Upper lobe of left lung (tissue), 4 donors: Measurements from ENCODE around the gene CDH11.

ENCODE experiments used
- CTCF ChIP-seq, 6 experiments: fragments of 450-650 bp in 4 of 6; fragments of 200-600 bp in 2 of 6; sonication (generic) in 2 of 6; IDR thresholded peaks; one replicate each; pipeline ENCODE4 v1.5.1; 2016 to 2019; ENCODE audit warnings: antibody characterized with exemption in 6 of 6
- EP300 ChIP-seq, 4 donors: sonication (generic); formaldehyde crosslinking; IDR thresholded peaks; one replicate each; pipeline ENCODE4 v1.5.1; 2017; ENCODE audit warnings: antibody characterized with exemption in 4 of 4, control low read depth in 2 of 4
- POLR2A ChIP-seq, 4 donors: fragments of 450-650 bp; IDR thresholded peaks; one replicate each; pipeline ENCODE4 v1.5.1; 2016 to 2017; ENCODE audit warnings: antibody characterized with exemption in 4 of 4, mild to moderate bottlenecking in 2 of 4
- POLR2AphosphoS5 ChIP-seq, 2 donors: sonication (generic); formaldehyde crosslinking; IDR thresholded peaks; one replicate each; pipeline ENCODE4 v1.5.1; 2017; ENCODE audit warnings: antibody characterized with exemption in 2 of 2

GRCh38 chr16:65079549-65079948, 42.3 kb downstream of the CDH11 start:
- no peak for TF ChIP-seq CTCF (IDR thresholded peaks at IDR 0.05)
- TF ChIP-seq POLR2AphosphoS5 (IDR thresholded peaks at IDR 0.05), result no peak
- no peak for TF ChIP-seq POLR2A (IDR thresholded peaks at IDR 0.05)
- TF ChIP-seq EP300 (IDR thresholded peaks at IDR 0.05), result no peak
